GM12865 (cell line): ENCODE measurements around the gene SLC6A5.

Source experiments
- DNase-seq: peaks from one replicate; pipeline ENCODE4 v3.0.0; 2010; ENCODE audit warnings: low read depth
- H3K4me3 ChIP-seq: 2 replicates; pipeline ENCODE4 v1.5.1; 2011; ENCODE audit warnings: mild to moderate bottlenecking, low read depth, low read length, control low read depth
- CTCF ChIP-seq: IDR thresholded peaks from 2 replicates; pipeline ENCODE4 v1.5.1; 2011; ENCODE audit warnings: low read length, control low read depth, low read depth, inconsistent platforms; ENCODE audit not compliant: insufficient read depth; ENCODE audit errors: missing control alignments

Gene SLC6A5

DNA sequence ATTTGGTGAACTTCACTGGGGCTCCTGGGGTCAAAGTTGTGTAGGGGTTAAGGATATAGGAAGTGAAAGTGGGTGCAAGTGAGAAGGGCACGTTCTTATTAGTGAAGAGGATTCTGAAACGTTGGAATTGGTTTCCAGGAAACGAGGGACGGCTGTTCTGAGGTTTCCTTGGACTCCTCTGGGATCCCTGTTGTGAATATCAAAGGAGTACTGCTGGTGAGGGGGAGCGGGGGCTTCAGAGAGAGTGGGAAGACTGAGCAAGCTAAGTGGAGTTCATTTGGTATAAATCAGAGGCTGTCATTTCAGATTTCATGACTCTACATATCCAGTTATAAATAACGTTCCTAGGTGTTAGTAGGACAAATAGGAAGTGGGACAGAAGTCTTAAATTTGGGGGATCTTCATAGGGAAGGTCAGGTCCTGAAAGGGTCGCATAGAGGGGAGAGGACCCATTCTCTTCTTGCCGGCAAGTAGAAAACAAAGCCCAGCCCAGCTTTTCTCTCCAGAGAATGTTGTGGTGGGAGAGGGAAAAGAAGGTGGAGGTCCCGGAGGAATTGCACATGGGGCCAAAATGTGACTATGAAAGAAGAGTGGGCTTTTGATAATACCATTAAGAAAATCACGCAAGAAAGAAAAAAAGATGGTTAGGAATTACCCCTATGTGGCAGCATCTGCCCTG lies 68.9 kb downstream of the SLC6A5 start:
- no peak for TF ChIP-seq CTCF
- no peak overlapping the region for H3K4me3 ChIP-seq
- no peak for DNase-seq

- no peak within 1 kb of the TSS for H3K4me3 ChIP-seq
- DNase-seq, result no peak
- no peak for TF ChIP-seq CTCF
Observed at GRCh38 chr11:20668844-20669819, 69.7 kb downstream of the SLC6A5 start, which contains the start of gene NELL1. NELL1 (plus strand) TSS chr11:20669586.

GRCh38 chr11:20669820-20670684 lies 70.6 kb downstream of the SLC6A5 start:
- no peak for DNase-seq
- no peak for TF ChIP-seq CTCF
- H3K4me3 ChIP-seq, result no peak overlapping the region

GRCh38 chr11:20670932-20671403 lies 71.6 kb downstream of the SLC6A5 start:
- no peak for DNase-seq
- H3K4me3 ChIP-seq, result no peak overlapping the region
- no peak for TF ChIP-seq CTCF

DNA sequence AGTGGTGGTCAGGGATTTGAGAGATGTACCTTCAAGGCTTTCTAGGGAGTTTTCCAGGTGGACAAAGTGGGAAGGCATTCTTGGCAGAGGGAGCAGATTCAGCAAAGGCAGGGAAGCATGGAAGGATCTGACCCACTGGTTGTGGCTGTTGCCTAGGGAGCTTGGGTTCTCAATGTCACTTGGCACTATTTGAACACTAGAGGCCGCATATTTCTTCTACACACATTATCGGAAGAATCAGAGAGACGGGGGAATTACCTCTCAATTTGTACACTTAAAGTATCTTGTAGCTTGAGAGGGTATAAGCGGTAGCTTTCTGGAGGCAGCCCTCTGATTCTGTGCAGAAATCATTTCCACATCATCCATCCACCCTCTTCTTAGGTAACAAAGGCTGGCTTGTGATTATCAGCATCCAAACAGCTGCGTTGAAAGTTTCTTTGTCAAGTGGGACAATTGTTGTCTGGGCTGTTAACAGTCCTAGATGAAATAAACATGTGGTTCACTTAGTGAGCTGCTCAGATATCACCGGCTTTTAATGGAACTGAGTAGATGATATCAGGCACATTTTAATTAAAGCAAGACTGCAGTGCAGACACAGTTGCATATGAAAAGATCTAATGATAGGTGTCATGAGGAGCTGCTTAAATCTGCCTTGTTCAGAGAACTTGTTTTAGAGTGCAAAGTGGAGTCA lies 72.6 kb downstream of the SLC6A5 start:
- no peak overlapping the region for H3K4me3 ChIP-seq
- peak; percentile 8 for TF ChIP-seq CTCF
- no peak for DNase-seq

- no peak overlapping the region for H3K4me3 ChIP-seq
- DNase-seq, result peak; percentile 16
Observed at GRCh38 chr11:20672575-20672974, 73.2 kb downstream of the SLC6A5 start.

More at GRCh38 chr11:20672575-20672974, 73.2 kb downstream of the SLC6A5 start:
- peak; percentile 34 for TF ChIP-seq CTCF
